GM18867 (cell line): ENCODE results near the gene TP53RK.
A peak's percentile ranks its signal among the peaks of the same experiment; 100 is the strongest.

Experiments
- ATAC-seq: cut with Tn5 transposase; IDR thresholded peaks from one replicate; pipeline ENCODE4 v1.9.1; 2021; ENCODE audit warnings: mild to moderate bottlenecking, moderate library complexity; ENCODE audit not compliant: unreplicated experiment

The TP53RK gene

GRCh38 chr20:46689082-46689753 lies at the start of gene TP53RK:
Gene TP53RK, minus strand, starts transcription at chr20:46689444. Its CDS starts 30 bp downstream, at chr20:46689414.
- ATAC-seq, result peak; percentile 95

GRCh38 chr20:46735436-46735835 lies 46.2 kb upstream of the TP53RK start:
- no peak for ATAC-seq

GRCh38 chr20:46731770-46732169 lies 42.5 kb upstream of the TP53RK start:
- ATAC-seq, result no peak

- ATAC-seq, result no peak
These were observed 36.2 kb upstream of the TP53RK start for GRCh38 chr20:46725186-46726165.

GRCh38 chr20:46724343-46724959 lies 35.2 kb upstream of the TP53RK start:
- ATAC-seq, result no peak

- no peak for ATAC-seq
These were observed 33.8 kb upstream of the TP53RK start for GRCh38 chr20:46723039-46723438.

GRCh38 chr20:46722450-46722849 lies 33.2 kb upstream of the TP53RK start:
- ATAC-seq, result no peak

- no peak for ATAC-seq
These were observed 32.2 kb upstream of the TP53RK start for GRCh38 chr20:46721476-46721875.

GRCh38 chr20:46720776-46721425 lies 31.7 kb upstream of the TP53RK start:
- no peak for ATAC-seq

- ATAC-seq, result no peak
These were observed 30.8 kb upstream of the TP53RK start for GRCh38 chr20:46720019-46720418.

GRCh38 chr20:46717818-46718541 lies 28.7 kb upstream of the TP53RK start:
- ATAC-seq, result no peak

GRCh38 chr20:46715292-46715756 lies 26.1 kb upstream of the TP53RK start:
- no peak for ATAC-seq

GRCh38 chr20:46713957-46714834 lies 25.0 kb upstream of the TP53RK start:
- ATAC-seq, result no peak

GRCh38 chr20:46712056-46712636 lies 22.9 kb upstream of the TP53RK start:
- no peak for ATAC-seq

- no peak for ATAC-seq
These were observed 21.1 kb upstream of the TP53RK start for GRCh38 chr20:46710153-46710913.

GRCh38 chr20:46709459-46710152 lies 20.4 kb upstream of the TP53RK start, which contains the start of gene SLC2A10:
Gene SLC2A10, plus strand, starts transcription at chr20:46709649. Its CDS starts 88 bp downstream, at chr20:46709737.
- no peak for ATAC-seq

- no peak for ATAC-seq
These were observed 19.8 kb upstream of the TP53RK start for GRCh38 chr20:46709055-46709458.
